WTC11 (cell line): Measurements from ENCODE around the gene UBE2H.

Experiments
- CREB1 ChIP-seq: sonication (generic); formaldehyde crosslinking; IDR thresholded peaks from 2 replicates; pipeline ENCODE4 v1.8.0; 2023; ENCODE audit warnings: mild to moderate bottlenecking, missing genetic modification reagents
- ESRRA ChIP-seq: sonication (generic); formaldehyde crosslinking; IDR thresholded peaks from 2 replicates; pipeline ENCODE4 v1.8.1; 2022; ENCODE audit warnings: mild to moderate bottlenecking, missing genetic modification reagents, borderline replicate concordance
- FOXJ3 ChIP-seq: sonication (generic); formaldehyde crosslinking; IDR thresholded peaks from 2 replicates; pipeline ENCODE4 v1.9.0; 2021; ENCODE audit warnings: missing genetic modification reagents, mild to moderate bottlenecking, borderline replicate concordance
- NR1H2 ChIP-seq: sonication (generic); formaldehyde crosslinking; IDR thresholded peaks from 2 replicates; pipeline ENCODE4 v1.9.0; 2021; ENCODE audit warnings: mild to moderate bottlenecking, moderate library complexity, missing genetic modification reagents
- TF ChIP-seq, protein P1 (sequence below): fragments of 200-600 bp; IDR thresholded peaks from 2 replicates; pipeline ENCODE4 v1.8.0; 2022; ENCODE audit warnings: antibody characterized with exemption
- TF ChIP-seq, protein P2 (sequence below): sonication (generic); formaldehyde crosslinking; conservative IDR thresholded peaks from 2 replicates; pipeline ENCODE4 v1.8.1; 2022; ENCODE audit warnings: mild to moderate bottlenecking, missing genetic modification reagents
- TF ChIP-seq, protein P3 (sequence below): sonication (generic); formaldehyde crosslinking; IDR thresholded peaks from 2 replicates; pipeline ENCODE4 v1.8.1; 2022; ENCODE audit warnings: low read depth, mild to moderate bottlenecking, moderate library complexity, missing genetic modification reagents, borderline replicate concordance

DNA sequence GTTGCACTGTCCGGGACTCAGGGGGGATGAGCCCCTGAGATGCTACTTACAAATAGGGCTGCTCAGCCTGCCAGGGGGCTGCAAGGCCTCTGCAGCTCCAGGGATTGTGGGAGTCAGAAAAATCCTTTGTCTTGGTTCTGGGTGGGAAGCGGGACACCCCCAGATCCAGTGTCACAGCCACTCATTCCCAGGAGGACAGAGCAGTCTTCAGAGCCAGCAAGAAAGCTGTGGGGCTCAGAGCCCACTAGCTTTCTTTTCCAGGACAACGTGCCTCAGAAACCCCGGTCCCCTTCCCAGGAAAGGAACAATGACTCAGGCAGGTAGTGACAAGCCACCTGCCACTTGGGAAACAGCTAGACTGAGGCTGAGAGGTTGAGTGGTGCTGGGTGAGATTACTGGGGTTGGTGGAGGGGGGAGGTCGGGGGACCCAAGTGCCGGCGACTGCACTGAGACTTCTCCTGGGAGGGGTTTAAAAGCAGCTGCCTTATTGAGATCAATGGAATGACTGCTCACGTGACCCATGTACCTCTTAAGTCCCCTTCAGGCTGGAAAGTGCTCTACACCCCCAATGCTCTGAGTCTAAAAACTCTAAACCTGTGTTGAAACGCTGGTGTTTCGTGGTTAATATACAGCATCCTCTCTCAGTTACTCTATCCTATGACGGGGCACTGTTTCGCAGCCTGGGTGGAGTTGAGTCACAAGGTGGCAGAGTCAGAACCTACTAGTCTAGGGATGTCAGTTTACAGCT lies 123.6 kb downstream of the UBE2H start:
- TF ChIP-seq FOXJ3 (CRISPR knock-in tag) = no peak
- TF ChIP-seq, protein P1, sequence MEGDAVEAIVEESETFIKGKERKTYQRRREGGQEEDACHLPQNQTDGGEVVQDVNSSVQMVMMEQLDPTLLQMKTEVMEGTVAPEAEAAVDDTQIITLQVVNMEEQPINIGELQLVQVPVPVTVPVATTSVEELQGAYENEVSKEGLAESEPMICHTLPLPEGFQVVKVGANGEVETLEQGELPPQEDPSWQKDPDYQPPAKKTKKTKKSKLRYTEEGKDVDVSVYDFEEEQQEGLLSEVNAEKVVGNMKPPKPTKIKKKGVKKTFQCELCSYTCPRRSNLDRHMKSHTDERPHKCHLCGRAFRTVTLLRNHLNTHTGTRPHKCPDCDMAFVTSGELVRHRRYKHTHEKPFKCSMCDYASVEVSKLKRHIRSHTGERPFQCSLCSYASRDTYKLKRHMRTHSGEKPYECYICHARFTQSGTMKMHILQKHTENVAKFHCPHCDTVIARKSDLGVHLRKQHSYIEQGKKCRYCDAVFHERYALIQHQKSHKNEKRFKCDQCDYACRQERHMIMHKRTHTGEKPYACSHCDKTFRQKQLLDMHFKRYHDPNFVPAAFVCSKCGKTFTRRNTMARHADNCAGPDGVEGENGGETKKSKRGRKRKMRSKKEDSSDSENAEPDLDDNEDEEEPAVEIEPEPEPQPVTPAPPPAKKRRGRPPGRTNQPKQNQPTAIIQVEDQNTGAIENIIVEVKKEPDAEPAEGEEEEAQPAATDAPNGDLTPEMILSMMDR = peak; percentile 15; the same call in 1 of the 2 replicates
- no peak for TF ChIP-seq NR1H2
- TF ChIP-seq CREB1 = no peak
- no peak for TF ChIP-seq ESRRA
- TF ChIP-seq, protein P2, sequence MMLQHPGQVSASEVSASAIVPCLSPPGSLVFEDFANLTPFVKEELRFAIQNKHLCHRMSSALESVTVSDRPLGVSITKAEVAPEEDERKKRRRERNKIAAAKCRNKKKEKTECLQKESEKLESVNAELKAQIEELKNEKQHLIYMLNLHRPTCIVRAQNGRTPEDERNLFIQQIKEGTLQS (CRISPR knock-in tag) = no peak
- TF ChIP-seq, protein P3, sequence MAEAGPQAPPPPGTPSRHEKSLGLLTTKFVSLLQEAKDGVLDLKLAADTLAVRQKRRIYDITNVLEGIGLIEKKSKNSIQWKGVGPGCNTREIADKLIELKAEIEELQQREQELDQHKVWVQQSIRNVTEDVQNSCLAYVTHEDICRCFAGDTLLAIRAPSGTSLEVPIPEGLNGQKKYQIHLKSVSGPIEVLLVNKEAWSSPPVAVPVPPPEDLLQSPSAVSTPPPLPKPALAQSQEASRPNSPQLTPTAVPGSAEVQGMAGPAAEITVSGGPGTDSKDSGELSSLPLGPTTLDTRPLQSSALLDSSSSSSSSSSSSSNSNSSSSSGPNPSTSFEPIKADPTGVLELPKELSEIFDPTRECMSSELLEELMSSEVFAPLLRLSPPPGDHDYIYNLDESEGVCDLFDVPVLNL (CRISPR knock-in tag) = no peak
